ENCODE measurements around the gene TTC24.
"Not testable (repeated sequence)": the region's sequence is repeated elsewhere in the genome, so short reads cannot be mapped to it uniquely, and the experiment has no call there.

DNA sequence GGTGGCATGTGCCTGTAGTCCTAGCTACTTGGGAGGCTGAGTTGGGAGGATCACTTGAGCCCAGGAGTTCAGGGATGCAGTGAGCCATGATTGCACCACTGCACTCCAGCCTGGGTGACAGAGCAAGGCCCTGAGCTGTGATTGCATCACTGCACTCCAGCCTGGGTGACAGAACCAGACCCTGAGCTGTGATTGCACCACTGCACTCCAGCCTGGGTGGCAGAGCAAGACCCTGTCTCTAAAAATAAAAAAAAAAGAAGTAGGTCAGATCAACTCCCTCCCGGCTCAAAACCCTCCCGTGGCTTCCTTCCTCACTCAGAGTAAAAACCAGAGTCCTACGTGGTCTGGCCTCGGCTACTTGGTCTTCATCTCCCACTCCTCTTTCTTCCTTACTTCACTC, 26.6 kb upstream of the TTC24 start:
- not testable (repeated sequence) for TF ChIP-seq CTCF (IDR thresholded peaks at IDR 0.05; ENCODE audit: poor library complexity, severe bottlenecking); POLR2AphosphoS5 (IDR thresholded peaks at IDR 0.05); EZH2 (IDR thresholded peaks at IDR 0.05; ENCODE audit: borderline replicate concordance, insufficient read depth, low read length, poor library complexity, severe bottlenecking)

Measured in neural cell (in vitro differentiated cells).